ENCODE measurements around the gene MARCO. TPM values are rescaled to one million over a fixed set of nuclear protein-coding genes. Genes with fewer than 3 reads are reported as not detected.

Gene MARCO
- total RNA-seq, 1 experiment from 2014 or later = 0.26 TPM

DNA sequence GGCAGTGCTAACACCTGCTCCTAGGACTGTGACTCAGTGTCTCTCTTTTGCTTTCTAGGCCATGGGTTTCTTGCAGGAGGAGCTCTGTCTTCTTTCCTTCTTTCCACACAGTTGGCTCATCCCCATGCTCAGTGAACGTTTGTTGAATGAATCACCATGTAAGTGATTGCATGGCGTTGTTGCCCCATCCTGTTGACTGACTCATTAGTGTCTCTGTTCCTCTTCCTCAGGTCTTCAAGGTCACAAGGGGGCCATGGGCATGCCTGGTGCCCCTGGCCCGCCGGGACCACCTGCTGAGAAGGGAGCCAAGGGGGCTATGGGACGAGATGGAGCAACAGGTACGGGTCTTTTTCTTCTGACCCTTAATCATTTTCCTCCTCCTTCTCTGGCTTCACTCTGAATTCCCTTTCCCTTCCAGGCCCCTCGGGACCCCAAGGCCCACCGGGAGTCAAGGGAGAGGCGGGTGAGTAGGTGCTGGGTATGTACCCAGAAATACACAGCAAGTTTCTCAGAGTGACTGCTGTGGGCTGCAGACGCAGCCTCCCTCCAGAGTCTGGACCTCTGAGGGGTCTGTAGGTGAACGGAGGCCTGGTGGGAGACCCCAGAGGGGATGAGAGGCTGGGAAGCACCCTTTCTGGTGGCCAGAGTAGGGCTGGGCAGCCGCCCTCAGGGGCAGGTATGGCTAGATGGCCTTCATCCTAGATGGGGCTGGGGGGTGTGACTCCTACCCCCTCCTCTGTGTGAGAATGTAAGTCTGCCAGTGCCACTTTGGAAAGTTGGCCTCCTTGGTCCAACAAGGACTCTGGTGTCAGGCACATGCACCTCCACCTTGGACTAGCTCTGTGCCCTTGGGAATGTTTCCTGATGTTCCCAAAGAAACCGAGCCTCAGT lies 32.4 kb downstream of the MARCO start:
- no peaks in the 10 kb centered on the region for H3K4me1 ChIP-seq (ENCODE audit: control insufficient read depth, insufficient read depth, low read length)
- ChIA-PET CTCF (no interaction called here), POLR2A (no interaction called here)
- ATAC-seq = no peak
- no peak overlapping the region for H3K27ac ChIP-seq (ENCODE audit: low read length)
- H3K36me3 ChIP-seq (ENCODE audit: control insufficient read depth, insufficient read depth, low read length) = no peaks in the 10 kb centered on the region
- H3K27me3 ChIP-seq (ENCODE audit: control insufficient read depth, insufficient read depth, low read length) = peaks cover 3% of the 10 kb centered on the region
- in situ Hi-C loops (cut with HindIII; ENCODE audit: low pct_unique_long_range_greater_than_20kb, low sequenced_read_pairs) = no loop called here
- intact Hi-C loops (cut with micrococcal nuclease; ENCODE audit: unreplicated experiment) = no loop called here
- DNase-seq (ENCODE audit: low read depth, low spot score) = no peak
- TF ChIP-seq REST (IDR thresholded peaks at IDR 0.05; ENCODE audit: insufficient read depth in 1 of 2, low read depth in 2 of 2, low read length in 1 of 2) (no peak), POLR2AphosphoS5 (IDR thresholded peaks at IDR 0.05; ENCODE audit: low read depth, low read length) (no peak), SIN3A (IDR thresholded peaks at IDR 0.05; ENCODE audit: borderline replicate concordance, insufficient read depth, low read depth, low read length) (no peak), TCF7L2 (IDR thresholded peaks at IDR 0.05; ENCODE audit: low read depth, low read length) (no peak)
- TF ChIP-seq, protein P1, sequence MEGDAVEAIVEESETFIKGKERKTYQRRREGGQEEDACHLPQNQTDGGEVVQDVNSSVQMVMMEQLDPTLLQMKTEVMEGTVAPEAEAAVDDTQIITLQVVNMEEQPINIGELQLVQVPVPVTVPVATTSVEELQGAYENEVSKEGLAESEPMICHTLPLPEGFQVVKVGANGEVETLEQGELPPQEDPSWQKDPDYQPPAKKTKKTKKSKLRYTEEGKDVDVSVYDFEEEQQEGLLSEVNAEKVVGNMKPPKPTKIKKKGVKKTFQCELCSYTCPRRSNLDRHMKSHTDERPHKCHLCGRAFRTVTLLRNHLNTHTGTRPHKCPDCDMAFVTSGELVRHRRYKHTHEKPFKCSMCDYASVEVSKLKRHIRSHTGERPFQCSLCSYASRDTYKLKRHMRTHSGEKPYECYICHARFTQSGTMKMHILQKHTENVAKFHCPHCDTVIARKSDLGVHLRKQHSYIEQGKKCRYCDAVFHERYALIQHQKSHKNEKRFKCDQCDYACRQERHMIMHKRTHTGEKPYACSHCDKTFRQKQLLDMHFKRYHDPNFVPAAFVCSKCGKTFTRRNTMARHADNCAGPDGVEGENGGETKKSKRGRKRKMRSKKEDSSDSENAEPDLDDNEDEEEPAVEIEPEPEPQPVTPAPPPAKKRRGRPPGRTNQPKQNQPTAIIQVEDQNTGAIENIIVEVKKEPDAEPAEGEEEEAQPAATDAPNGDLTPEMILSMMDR (IDR thresholded peaks at IDR 0.05) = no peak
- no peak overlapping the region for H3K4me3 ChIP-seq (ENCODE audit: low read depth in 2 of 2, low read length in 2 of 2)
- no TSS peak for BruUV-seq (replicated peaks)
- H3K9me3 ChIP-seq (ENCODE audit: control insufficient read depth, insufficient read depth, low read depth, low read length) = no peaks in the 10 kb centered on the region

DNA sequence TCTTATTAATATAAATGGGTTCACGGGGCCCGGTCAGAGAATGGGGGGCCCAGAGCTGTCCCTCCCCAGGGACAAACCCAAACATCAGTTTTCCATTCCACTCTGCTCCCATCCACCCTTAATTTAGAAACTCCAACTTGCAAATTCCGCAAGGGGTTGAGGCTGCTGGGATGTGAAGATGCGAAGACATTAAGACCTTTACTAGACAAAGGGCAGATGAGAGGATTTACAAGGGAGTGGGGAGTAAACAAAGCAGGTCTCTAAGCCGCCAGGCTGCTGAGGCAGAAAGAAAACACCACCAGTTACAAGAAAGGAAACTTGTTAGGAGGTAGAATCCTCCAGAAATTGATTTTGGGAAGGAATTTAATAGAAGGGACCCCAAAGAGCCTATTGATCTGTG lies 33.1 kb downstream of the MARCO start:
- BruUV-seq (replicated peaks) = no TSS peak
- Histone ChIP-seq H3K36me3 (ENCODE audit: control insufficient read depth, insufficient read depth, low read length) (no peaks in the 10 kb centered on the region), H3K9me3 (ENCODE audit: control insufficient read depth, insufficient read depth, low read depth, low read length) (no peaks in the 10 kb centered on the region), H3K27me3 (ENCODE audit: control insufficient read depth, insufficient read depth, low read length) (peaks cover 3% of the 10 kb centered on the region), H3K4me3 (ENCODE audit: low read depth in 2 of 2, low read length in 2 of 2) (no peak overlapping the region), H3K27ac (ENCODE audit: low read length) (no peak overlapping the region), H3K4me1 (ENCODE audit: control insufficient read depth, insufficient read depth, low read length) (no peaks in the 10 kb centered on the region)
- ChIA-PET CTCF (no interaction called here), POLR2A (no interaction called here)
- in situ Hi-C loops (cut with HindIII; ENCODE audit: low pct_unique_long_range_greater_than_20kb, low sequenced_read_pairs) = no loop called here
- TF ChIP-seq, protein P1 (IDR thresholded peaks at IDR 0.05) = no peak
- TF ChIP-seq POLR2AphosphoS5 (IDR thresholded peaks at IDR 0.05; ENCODE audit: low read depth, low read length) (no peak), SIN3A (IDR thresholded peaks at IDR 0.05; ENCODE audit: borderline replicate concordance, insufficient read depth, low read depth, low read length) (no peak), REST (IDR thresholded peaks at IDR 0.05; ENCODE audit: insufficient read depth in 1 of 2, low read depth in 2 of 2, low read length in 1 of 2) (no peak), TCF7L2 (IDR thresholded peaks at IDR 0.05; ENCODE audit: low read depth, low read length) (no peak)
- ATAC-seq (no peak), DNase-seq (ENCODE audit: low read depth, low spot score) (no peak)
- intact Hi-C loops (cut with micrococcal nuclease; ENCODE audit: unreplicated experiment) = no loop called here
